Mesenteric fat pad (tissue), 1 donor: Measurements from ENCODE around the gene CHST6. TPM values are rescaled to one million over a fixed set of nuclear protein-coding genes. Genes with fewer than 3 reads are reported as not detected.
"Not testable (repeated sequence)": the region's sequence is repeated elsewhere in the genome, so short reads cannot be mapped to it uniquely, and the experiment has no call there.

Experiments used
- DNase-seq: peaks from one replicate; pipeline ENCODE4 v3.0.0-alpha.2; 2020; ENCODE audit warnings: low spot score
- long read RNA-seq: library from polyadenylated mRNA; unstranded; transcript quantifications from one replicate; pipeline ENCODE4 v2.0.0, GENCODE V29; 2020
- total RNA-seq: library from RNA; stranded (reverse); fragmentation: NEBNext Ultra II Directional; extraction: Animal tissue kit (Norgen Biotek cat#: 25700); gene quantifications from one replicate; pipeline ENCODE4 v1.2.1, GENCODE V29; 2021
- donor health status: DM: yes; HTN: yes; CAD: no.

The CHST6 gene
- 0.16 TPM for total RNA-seq
- long read RNA-seq = 0 reads

DNA sequence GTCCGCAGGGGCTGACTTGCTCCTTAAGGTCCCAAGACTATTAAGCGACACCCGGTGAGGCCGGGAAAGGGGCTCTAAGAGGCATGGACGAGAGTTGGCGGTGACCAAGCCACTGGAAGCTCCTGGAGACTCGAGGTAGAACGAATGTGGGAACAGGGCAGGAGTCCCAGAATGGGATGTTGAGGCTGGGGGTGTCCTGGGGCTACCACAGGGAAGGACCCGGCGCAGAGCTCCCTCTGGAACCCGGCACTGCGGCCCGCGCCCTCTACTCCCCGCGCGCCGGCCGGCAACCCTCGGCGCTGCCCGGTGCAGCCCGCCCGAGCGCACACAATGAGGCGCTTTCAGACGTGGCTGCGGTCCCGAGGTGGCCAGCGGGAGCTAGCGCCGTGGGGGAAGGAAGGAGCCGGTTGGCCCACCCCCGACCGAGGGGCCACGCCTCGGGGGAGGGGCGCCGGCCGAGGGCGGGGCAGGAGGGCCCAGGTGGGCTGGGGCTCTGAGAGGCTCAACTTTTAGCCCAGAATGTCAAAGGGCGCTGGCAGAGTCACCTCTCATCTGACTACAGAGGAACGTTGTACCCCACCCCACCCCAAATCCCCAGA is at the start of gene CHST6:
Gene CHST6, minus strand, starts transcription at position 366 of the 599 bp plus-strand sequence. CDS start 15,613 bp downstream, outside the sequence.
- no peak for DNase-seq

DNA sequence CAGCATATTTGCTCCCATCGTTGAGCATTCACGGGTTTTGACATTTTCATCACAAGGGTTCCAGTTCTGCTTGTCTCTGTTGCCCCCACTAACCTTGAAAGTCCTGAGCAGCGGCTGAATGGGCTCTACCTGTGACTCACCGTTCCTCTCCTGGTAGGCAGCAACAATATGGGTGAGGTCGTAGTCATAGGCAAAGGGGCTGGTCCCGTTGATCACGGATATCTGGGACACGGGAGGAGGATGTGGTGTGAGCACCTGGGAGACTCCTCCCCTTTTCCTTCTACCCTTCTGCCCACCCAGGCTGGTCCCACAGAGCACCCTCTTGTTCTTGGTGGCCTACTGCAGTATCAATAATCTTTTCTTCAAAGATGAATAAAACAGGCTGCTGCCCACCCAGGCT is 47.2 kb upstream of the CHST6 start:
- DNase-seq = not testable (repeated sequence)

DNA sequence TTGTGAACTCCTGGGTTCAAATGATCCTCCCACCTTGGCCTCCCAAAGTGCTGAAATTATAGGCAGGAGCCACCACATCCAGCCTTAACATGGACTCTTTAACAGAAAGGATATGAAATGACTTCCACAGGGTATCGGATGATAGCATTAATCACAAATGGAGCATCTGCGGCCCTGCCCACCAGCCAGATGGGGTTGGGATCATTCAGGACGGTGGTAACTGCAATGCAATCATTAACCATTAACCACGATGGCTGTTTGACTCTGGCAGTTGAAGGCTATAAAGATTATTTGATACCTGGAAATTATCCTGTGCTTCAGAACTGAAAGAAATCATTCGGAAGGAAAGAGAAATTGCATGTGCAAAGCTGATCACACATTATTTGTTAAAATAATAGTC is 46.0 kb upstream of the CHST6 start:
- DNase-seq = no peak

DNA sequence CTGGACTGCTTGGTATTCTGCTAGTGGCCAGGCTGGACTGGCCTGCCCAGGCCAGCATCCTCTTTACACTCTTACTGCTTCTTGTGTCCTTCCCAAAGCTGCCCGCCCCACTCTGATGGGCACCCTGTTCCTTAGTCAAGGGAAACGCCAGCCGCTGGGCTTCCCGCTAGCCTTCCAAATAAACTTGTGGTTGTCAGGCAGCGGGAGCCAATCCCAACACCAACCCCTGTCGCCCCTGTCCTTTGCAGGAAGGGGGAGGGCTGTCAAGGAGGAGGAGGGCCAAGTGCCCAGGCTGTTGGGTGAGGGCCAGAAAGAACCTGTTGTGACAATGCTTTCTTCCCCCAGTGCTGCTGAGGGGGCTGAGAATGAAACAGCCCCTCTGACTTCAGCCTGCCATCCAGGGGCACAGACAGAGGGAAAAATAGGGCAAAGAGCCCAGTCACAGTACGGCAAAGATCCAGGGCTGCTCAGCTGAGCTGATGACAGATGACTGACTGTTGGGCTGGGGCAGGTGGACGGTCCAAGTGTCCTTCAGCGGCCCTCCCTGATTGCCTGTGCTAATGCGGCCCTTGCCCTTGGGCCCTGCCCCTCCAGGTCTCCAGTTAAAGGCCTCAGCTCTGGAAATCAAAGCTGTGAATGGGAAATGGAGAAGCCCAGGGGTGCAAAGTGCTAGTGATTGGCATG is 43.8 kb upstream of the CHST6 start:
- not testable (repeated sequence) for DNase-seq

DNA sequence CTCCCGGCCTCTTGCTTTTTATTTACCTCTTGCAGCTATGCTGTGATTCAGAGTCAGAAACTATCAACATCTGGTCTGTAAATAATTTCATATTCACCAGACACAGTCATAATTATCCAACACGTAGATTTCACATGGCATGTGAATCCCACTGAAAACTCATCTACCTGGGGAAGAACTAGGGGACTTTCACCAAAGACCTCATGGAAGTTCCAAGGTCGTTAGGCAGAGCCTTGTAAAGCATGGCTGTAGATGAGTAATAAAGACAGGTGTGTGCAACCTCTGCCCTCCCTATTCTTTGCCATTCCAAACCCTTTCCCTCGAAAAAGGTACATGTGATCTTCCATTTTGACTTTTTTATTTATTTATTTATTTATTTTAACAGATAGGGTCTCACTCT is 42.5 kb upstream of the CHST6 start:
- DNase-seq = no peak

DNA sequence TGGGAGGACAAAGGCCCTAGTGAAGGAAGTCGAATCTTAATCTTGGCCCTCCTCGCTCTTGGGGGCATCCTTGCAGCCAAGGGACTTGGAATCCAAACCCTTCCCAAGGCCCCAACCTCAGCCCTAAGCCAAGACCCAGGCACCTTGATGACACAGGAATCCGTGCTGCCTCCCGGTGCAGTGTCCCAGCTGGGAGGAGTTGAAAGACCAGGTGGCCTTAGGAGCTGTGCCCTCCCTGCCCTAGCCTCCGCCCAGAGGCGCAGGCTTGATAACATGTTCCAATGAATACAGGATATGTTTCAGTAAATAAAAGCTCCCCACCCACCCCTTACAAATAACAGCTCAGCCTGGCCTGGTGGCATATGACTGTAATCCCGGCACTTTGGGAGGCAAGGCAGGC is 40.7 kb upstream of the CHST6 start, which contains the start of gene CHST5:
Gene CHST5, minus strand, starts transcription at position 208 of the 400 bp plus-strand sequence. CDS start 5,724 bp downstream, outside the sequence.
- DNase-seq = no peak

DNA sequence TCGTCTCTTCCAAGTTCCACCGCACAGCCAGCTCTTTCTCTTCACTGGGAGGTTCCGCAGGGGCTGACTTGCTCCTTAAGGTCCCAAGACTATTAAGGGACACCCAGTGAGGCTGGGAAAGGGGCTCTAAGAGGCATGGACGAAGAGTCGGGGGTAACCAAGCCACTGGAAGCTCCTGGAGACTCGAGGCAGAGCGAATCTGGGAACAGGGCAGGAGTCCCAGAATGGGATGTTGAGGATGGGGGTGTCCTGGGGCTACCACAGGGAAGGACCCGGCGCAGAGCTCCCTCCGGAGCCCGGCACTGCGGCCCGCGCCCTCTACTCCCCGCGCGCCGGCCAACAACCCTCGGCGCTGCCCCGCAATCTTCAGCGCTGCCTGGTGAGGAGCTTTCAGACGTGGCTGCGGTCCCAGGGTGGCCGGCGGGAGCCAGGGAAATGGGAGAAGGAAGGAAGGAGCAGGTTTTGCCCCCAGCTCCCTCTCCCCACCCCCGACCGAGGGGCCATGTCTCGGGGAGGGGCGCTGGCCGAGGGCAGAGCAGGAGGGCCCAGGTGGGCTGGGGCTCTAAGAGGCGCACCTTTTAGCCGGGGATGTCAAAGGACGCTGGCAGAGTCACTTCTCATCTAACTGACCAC is 40.1 kb upstream of the CHST6 start:
- DNase-seq = no peak

DNA sequence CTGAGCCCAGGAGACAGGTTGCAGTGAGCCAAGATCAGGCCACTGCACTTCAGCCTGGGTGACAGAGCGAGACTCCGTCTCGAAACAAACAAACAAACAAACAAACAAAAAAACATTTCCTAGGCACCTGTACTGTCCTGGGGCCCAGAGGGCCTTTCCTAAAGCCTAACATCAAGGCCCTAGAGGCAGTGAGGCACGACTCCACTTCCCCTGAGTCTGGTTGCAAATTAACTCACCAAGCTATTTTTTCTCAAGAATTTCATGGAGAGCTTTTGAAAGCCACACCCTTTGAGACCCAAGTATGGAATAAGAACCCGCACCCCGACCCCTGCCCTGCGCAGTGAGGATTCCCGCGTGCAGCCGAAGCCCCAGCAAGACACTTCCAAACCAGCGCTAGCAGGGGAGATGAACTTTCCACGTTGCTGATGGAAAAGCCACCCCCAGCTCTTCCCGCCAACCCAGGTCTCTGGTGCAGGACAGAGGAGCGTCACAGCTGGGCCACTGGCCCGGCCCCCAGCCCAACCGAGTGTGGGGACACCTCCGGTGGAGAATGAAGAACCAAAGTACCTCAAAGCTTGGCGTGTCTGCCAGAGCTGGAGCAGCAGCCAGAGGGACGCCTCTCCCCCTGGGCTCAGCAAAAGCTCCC is 39.4 kb upstream of the CHST6 start:
- DNase-seq = no peak

DNA sequence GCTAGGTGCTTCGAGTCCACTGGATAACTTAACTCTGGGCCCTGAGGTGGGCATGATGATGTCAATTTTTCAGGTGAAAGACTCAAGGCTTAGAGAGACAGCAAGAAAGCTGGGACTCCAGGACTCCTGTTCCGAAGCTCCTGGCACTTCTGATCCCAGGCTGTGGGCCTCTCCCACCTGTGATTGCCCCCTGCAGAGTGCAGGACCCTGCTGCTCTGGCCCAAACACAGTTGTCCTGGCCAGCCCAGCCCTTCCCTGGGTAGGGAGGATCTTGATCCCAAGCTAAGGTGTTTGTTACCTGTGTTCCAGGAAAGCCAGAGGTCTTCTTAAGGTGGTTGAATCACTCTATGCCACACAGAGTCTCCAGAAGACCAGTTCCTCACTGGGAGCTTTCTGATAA is 37.5 kb upstream of the CHST6 start:
- DNase-seq = no peak

DNA sequence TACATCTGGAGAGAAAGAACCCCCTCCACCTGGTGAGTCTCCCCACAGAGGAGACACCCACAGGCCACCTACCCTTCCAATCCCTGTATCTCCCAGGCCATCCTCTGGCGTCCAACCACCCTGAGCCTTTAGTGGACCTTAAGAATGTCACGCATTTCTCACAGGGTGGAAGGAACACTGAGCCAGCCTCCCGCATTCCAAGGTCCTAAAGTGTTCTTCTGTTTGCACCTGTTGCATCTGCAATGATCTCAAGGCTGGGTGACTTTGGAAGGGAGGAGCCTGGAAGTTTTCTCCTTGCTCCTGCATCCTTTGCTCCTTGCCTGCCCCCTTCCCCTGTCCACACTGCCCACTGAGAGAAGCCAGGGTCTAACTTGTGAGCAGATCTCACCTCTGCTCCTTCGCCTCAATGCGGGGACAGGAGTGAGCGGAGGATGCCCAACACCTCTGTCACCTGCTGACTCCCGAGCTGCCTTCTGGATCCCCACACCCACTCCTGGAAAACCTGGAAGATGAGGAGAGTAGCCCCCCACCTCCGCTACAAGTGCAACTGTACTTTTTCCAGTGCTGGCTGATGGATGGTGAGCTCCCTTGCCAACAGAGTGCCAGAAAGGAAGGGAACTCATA is 37.0 kb upstream of the CHST6 start:
- no peak for DNase-seq

DNA sequence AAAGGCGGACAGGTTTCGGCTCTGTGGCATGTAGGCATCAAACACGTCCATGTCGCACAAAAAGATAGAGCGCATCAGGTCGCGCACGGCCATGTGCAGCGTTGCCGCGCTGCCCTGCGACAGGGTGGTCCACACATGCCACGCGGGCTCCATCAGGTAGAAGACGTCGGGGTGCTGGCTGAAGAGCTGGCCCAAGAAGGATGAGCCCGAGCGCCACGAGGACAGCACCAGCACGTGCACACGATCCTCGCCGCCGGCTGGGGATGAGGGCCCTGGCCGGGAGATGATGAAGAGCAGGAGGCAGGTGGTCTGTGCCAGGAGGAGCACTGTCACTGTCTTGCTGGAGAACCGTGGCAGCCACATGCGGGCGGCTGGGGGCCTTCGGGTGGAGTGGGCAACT is 34.7 kb upstream of the CHST6 start:
- DNase-seq = peak; percentile 81

DNA sequence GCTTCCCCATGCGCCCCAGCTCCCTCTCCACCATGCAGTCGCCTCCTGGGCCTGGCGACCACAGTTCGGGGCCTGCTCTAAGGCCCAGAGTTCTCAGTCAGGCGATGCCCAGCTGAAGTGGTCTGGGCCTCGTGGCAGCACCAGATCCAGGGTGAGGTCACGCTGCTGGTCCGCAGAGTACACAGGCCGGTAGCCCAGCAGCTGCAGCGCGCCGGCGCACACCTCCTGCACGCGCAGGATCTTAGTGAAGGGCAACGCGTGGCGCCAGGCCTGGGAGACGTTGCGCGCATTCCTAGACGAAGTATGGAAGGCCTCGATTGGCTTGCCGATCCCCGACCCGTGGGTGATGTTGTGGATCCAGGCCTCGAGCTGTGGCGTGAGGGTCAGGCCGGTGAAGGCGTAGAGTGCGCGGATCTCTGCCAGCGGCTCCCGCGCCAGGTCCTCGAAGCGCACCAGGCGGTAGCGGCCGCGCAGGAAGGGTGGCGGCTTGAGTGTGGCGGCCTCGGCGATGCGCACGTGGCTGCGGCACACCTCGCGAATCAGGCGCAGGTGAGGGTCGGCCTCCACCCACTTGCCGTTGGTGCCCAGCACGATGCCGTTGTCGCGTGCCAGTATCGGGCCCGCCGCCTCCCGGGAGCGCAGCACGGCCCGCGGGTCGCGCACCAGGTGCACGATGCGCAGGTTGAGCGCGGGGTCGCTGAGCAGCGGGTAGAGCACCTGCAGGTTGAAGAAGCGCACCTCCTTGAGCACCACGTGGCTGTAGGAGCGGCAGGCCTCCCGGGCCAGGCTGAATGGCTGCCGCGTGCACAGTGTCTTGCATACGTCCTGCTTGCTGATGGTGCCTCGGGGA is 34.0 kb upstream of the CHST6 start:
- no peak for DNase-seq

DNA sequence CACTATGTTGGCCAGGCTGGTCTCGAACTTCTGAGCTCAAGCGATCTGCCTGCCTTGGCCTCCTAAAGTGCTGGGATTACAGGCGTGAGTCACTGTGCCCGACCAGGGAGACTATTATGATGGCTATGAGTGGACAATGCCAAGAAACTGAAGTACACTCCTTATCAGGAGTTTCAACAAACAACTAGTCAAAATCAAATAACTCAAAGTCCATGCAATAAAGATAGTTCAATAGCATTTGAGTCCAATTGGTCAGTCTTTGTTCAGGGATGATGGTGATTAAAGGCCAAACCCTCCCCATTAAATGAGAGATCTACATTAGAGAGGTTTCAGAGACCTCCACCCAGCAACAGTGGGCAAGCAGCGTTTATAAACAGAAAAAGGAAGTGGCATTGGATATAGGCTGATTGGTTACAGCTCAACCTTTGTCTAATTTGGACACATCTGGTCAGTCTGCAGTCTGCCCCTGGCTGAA is 32.6 kb upstream of the CHST6 start:
- no peak for DNase-seq

DNA sequence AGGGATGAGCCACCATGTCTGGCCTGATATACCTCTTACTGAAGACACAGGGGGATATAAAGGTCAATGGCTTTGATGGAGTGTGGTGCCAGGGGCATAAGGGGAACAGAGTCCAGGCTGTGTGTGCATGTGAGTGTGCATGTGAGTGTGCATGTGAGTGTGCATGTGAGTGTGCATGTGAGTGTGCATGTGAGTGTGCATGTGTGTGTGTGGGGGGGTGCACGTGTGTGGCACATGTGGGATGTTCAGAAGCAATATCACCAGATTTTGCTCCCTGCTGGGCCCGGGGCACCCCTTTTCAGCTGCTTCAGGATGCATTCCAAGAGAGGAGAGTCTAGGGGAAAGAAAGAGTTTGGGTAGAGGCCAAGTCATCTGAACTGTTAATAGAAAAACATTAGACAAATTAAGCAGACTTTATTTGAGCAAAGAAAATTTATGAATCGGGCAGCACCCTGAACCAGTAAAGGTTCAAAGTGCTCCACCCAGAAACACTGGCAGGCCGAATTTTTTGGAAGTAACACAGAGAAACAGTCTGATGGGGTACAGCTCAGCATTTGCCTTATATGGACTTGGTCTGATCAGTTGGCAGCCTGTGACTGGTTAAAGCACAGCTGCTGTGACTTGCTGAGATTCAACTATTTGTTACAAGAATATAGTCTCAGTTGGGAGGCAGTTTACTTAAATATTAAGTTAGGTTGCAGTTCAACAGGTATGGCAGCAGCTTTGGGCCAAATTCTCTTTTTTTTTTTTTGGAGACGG is 31.0 kb upstream of the CHST6 start:
- DNase-seq = no peak

DNA sequence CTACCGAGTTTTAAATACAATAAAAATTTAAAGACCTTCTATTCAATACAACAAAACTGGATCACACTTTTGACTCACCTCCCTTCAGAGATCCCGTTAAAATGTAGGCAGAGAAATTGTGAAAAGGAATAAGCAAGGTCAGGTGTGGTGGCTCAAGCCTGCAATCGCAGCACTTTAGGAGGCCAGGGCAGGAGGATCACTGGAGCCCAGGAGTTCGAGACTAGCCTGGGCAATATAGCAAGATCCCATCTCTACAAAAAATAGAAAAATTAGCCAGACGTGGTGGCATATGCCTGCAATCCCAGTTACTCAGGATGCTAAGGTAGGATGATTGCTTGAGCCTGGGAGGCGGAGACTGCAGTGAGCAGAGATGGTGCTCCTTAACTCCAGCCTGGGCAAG is 23.9 kb upstream of the CHST6 start:
- no peak for DNase-seq

DNA sequence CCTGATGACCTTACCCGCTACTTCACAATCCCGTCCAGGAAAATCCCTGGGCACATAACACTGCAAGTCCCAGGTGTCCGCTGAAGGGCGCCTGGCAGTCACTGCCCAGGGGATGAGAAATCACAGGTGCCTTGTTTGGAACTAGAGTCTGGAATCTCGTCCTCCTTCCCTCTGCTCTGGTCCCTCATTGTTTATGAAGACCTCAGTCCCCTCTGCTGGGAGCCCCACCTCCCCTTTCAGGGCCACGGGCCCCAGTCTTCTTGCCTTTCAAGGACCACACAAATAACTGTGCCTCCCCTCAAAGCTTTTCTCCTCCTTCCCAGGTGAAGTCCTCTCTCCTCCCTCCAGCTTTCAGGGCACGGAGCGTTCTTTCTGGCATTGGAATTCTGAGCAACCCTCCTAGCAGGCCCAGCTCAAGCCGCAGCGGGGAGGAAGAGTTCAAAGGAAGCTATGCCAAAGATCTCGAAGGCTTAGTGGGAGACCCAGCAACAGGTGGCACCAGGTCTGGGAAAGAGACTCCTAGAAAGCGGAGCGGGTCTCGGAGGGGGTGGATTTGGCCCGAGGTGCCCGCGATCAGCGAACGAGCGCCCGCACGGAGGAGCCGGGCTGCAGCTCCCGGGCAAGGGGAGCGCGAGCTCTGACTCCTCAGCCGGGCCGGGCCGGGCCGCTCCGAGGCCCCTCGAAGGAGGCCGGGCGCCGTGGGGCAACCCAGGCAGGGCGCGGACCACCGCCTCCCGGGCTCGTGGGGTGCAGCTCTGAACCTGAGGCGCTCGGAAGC is 21.1 kb upstream of the CHST6 start:
- not testable (repeated sequence) for DNase-seq

DNA sequence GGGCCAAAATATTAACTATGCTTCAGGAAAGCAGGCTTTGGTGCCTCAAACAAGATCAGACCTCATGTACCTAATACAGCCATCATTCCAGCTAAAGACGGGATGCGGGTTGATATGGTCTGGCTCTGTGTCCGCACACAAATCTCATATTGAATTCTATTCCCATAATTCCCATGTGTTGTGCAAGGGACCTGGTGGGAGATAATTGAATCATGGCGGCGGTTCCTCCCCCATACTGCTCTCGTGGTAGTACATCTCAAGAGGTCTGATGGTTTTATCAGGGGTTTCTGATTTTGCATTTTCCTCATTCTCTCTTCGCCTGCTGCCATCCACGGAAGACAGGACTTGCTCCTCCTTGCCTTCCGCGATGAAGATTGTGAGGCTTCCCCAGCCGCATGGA is 19.1 kb upstream of the CHST6 start:
- no peak for DNase-seq

DNA sequence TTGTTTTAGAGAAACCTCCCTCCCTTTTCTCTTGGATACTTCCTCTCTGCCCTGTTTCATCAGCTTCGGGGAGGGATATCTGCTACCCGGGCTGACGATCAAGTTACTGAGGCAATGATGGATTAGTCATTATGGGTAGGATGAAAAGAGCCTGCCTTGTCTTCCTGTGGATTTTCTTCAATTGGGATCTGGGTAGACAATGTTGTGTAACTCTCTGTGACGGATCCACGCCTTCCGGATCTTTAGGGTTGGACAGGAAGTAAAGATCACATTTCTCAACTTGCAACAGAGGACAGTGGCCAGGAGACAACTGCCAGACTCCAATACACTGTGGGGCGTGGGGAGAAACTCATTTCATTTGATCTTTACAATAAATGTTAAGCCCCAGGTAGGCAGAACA is 11.3 kb upstream of the CHST6 start:
- DNase-seq = no peak

DNA sequence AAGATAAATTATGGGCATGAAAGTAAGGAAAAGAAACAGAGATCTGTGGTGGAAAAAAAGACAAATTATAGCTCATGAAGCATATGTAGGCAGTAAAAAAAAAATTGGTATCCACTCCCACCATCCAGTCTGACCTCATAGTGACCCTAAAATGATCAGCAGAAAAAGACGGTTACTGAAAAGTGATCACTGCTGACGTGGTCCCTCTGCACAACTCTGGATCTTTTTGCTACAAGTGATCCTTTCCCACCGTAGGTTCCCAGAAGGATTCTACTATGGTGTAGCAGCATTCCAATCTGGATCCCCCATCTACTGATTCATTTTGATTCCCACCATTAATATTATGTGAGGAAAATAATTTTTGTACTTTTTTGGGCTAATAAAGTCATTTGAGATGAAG is 10.9 kb upstream of the CHST6 start:
- no peak for DNase-seq
